HepG2 (cell line): ENCODE data around the gene FBLN5. TPM values are rescaled to one million over a fixed set of nuclear protein-coding genes. Genes with fewer than 3 reads are reported as not detected.
A peak's percentile ranks its signal among the peaks of the same experiment; 100 is the strongest.

Source experiments
- GMEB2 ChIP-seq: IDR thresholded peaks from 2 replicates; pipeline ENCODE4 v1.6.1; 2016; ENCODE audit warnings: missing biosample characterization, missing genetic modification reagents, low read depth
- HINFP ChIP-seq: sonication (generic); formaldehyde crosslinking; IDR thresholded peaks from 2 replicates; pipeline ENCODE4 v1.4.0; 2020; ENCODE audit warnings: low read depth, mild to moderate bottlenecking, missing genetic modification reagents
- MBNL3 ChIP-seq: fragments of 250-450 bp; sonication (Bioruptor Pico); conservative IDR thresholded peaks from 2 replicates; pipeline ENCODE4 v1.8.0; 2022; ENCODE audit warnings: mild to moderate bottlenecking, inconsistent platforms
- NFKBIZ ChIP-seq: IDR thresholded peaks from 2 replicates; pipeline ENCODE4 v1.6.1; 2018; ENCODE audit warnings: missing genetic modification reagents, missing compliant biosample characterization
- NRL ChIP-seq: sonication (generic); formaldehyde crosslinking; IDR thresholded peaks from 2 replicates; pipeline ENCODE4 v1.5.0; 2020; ENCODE audit warnings: missing genetic modification reagents, mild to moderate bottlenecking, moderate library complexity, borderline replicate concordance
- PHF8 ChIP-seq: sonication (generic); formaldehyde crosslinking; IDR thresholded peaks from 2 replicates; pipeline ENCODE4 v1.5.0; 2020; ENCODE audit warnings: missing genetic modification reagents
- PREB ChIP-seq: sonication (generic); formaldehyde crosslinking; IDR thresholded peaks from 2 replicates; pipeline ENCODE4 v1.4.0; 2020; ENCODE audit warnings: missing genetic modification reagents
- SKI ChIP-seq: fragments of 450-650 bp; IDR thresholded peaks from one replicate; pipeline ENCODE4 v1.6.1; 2018; ENCODE audit warnings: mild to moderate bottlenecking; ENCODE audit not compliant: partially characterized antibody
- SMC3 ChIP-seq: IDR thresholded peaks from 2 replicates; pipeline ENCODE4 v1.6.1; 2011; ENCODE audit warnings: low read length, improper control_type of control experiment
- SNAPC5 ChIP-seq: sonication (generic); formaldehyde crosslinking; IDR thresholded peaks from 2 replicates; pipeline ENCODE4 v1.8.1; 2023; ENCODE audit warnings: mild to moderate bottlenecking, missing genetic modification reagents, borderline replicate concordance
- ZNF180 ChIP-seq: sonication (generic); formaldehyde crosslinking; IDR thresholded peaks from 2 replicates; pipeline ENCODE4 v1.4.0; 2020; ENCODE audit warnings: low read depth, missing genetic modification reagents, borderline replicate concordance
- ZNF205 ChIP-seq: IDR thresholded peaks from 2 replicates; pipeline ENCODE4 v1.6.1; 2018; ENCODE audit warnings: missing biosample characterization, missing genetic modification reagents
- ZNF234 ChIP-seq: sonication (generic); formaldehyde crosslinking; conservative IDR thresholded peaks from 2 replicates; pipeline ENCODE4 v1.5.1; 2020; ENCODE audit warnings: mild to moderate bottlenecking, missing genetic modification reagents
- ZNF430 ChIP-seq: sonication (generic); formaldehyde crosslinking; IDR thresholded peaks from 2 replicates; pipeline ENCODE4 v1.9.0; 2021; ENCODE audit warnings: mild to moderate bottlenecking, missing genetic modification reagents
- ZNF512B ChIP-seq: sonication (generic); formaldehyde crosslinking; IDR thresholded peaks from 2 replicates; pipeline ENCODE4 v1.5.1; 2020; ENCODE audit warnings: missing genetic modification reagents, mild to moderate bottlenecking, borderline replicate concordance
- ZNF574 ChIP-seq: sonication (generic); formaldehyde crosslinking; IDR thresholded peaks from 2 replicates; pipeline ENCODE4 v1.4.0; 2020; ENCODE audit warnings: missing genetic modification reagents
- ZNF644 ChIP-seq: IDR thresholded peaks from 2 replicates; pipeline ENCODE4 v1.6.1; 2016; ENCODE audit warnings: low read depth
- ZNF691 ChIP-seq: sonication (generic); formaldehyde crosslinking; IDR thresholded peaks from 2 replicates; pipeline ENCODE4 v1.4.0; 2020; ENCODE audit warnings: missing genetic modification reagents, low read depth, mild to moderate bottlenecking, borderline replicate concordance
- ZNF775 ChIP-seq: sonication (generic); formaldehyde crosslinking; IDR thresholded peaks from 2 replicates; pipeline ENCODE4 v1.4.0; 2020; ENCODE audit warnings: missing genetic modification reagents, mild to moderate bottlenecking, moderate library complexity, borderline replicate concordance
- polyA plus RNA-seq, 8 experiments: library from polyadenylated mRNA; depleted of rRNA in 3 of 8; stranded (reverse) in 7 of 8; unstranded in 1 of 8; fragments of >200 nt; fragmentation: Illumina TruSeq in 4 of 8; extraction: Trizol in 4 of 8; gene quantifications; 2 replicates each; pipeline versions ENCODE4 v1.2.1 to v1.2.3, GENCODE V29; 2011 to 2016; ENCODE audit warnings: low read depth in 4 of 8, missing spikeins in 1 of 8, mixed read lengths in 1 of 8; ENCODE audit not compliant: insufficient read depth in 1 of 8
- total RNA-seq, 5 experiments: library from RNA; depleted of rRNA; stranded (reverse); fragments of >200 nt; fragmentation: Illumina TruSeq; extraction: Trizol; gene quantifications; 2 replicates each; pipeline ENCODE4 v1.2.3, GENCODE V29; 2016; ENCODE audit warnings: low read depth in 1 of 5

The FBLN5 gene
- total and polyA plus RNA-seq, 2 of the 13 experiments (the other 11 are each of a cell fraction or from before 2014, with no cell fraction given) = 0.38 to 0.77 TPM

GRCh38 chr14:91957876-91958313 is 10.4 kb upstream of the FBLN5 start (continued):
- TF ChIP-seq ZNF430 (CRISPR knock-in tag) (peak; percentile 85), ZNF512B (no peak), SNAPC5 (CRISPR knock-in tag) (no peak), NRL (no peak), ZNF574 (CRISPR knock-in tag) (peak; percentile 60), ZNF180 (CRISPR knock-in tag) (no peak), ZNF775 (CRISPR knock-in tag) (no peak), SKI (peak; percentile 18), NFKBIZ (CRISPR knock-in tag) (no peak), ZNF691 (no peak), ZNF644 (CRISPR knock-in tag) (peak; percentile 80), MBNL3 (CRISPR knock-in tag) (no peak), GMEB2 (no peak), HINFP (CRISPR knock-in tag) (no peak), PHF8 (0 out of 2 replicates have a peak, but pooled peaks have one; percentile 22), ZNF234 (CRISPR knock-in tag) (no peak), SMC3 (peak; percentile 12; the same call in 1 of the 2 replicates), PREB (no peak), ZNF205 (CRISPR knock-in tag) (no peak)
